Hematopoietic multipotent progenitor cell treated with erythropoietin and hydrocortisone succinate and interleukin-3 and kit ligand, for 15 days (in vitro differentiated cells): Measurements from ENCODE around the gene TBX6.
"Not testable (repeated sequence)": the region's sequence is repeated elsewhere in the genome, so short reads cannot be mapped to it uniquely, and the experiment has no call there.

Source experiments
- DNase-seq: peaks from one replicate; pipeline ENCODE4 v3.0.0-alpha.2; 2015; ENCODE audit warnings: low spot score

TBX6 gene

GRCh38 chr16:30091474-30092372 lies at the start of gene TBX6:
Gene TBX6 (minus strand): TSS chr16:30091924. CDS start chr16:30091193, 731 bp downstream.
- peak; percentile 92 for DNase-seq

- DNase-seq, result no peak
These were observed 48.1 kb upstream of the TBX6 start for GRCh38 chr16:30139583-30140481.

- no peak for DNase-seq
These were observed 46.2 kb upstream of the TBX6 start for GRCh38 chr16:30137897-30138296.

- DNase-seq, result no peak
These were observed 45.4 kb upstream of the TBX6 start for GRCh38 chr16:30136971-30137605.

GRCh38 chr16:30132591-30132990 lies 40.9 kb upstream of the TBX6 start:
- no peak for DNase-seq

GRCh38 chr16:30131869-30132475 lies 40.2 kb upstream of the TBX6 start:
- DNase-seq, result no peak

GRCh38 chr16:30127993-30128392 lies 36.3 kb upstream of the TBX6 start:
- no peak for DNase-seq

GRCh38 chr16:30125690-30126089 lies 34.0 kb upstream of the TBX6 start:
- DNase-seq, result not testable (repeated sequence)

GRCh38 chr16:30124985-30125379 lies 33.3 kb upstream of the TBX6 start:
- no peak for DNase-seq

- DNase-seq, result no peak
These were observed 31.0 kb upstream of the TBX6 start for GRCh38 chr16:30122604-30123160.

GRCh38 chr16:30121741-30122571 lies 30.2 kb upstream of the TBX6 start:
- no peak for DNase-seq

GRCh38 chr16:30120340-30121105 lies 28.8 kb upstream of the TBX6 start:
- no peak for DNase-seq

- no peak for DNase-seq
These were observed 27.7 kb upstream of the TBX6 start for GRCh38 chr16:30119428-30119827.

- no peak for DNase-seq
These were observed 26.0 kb upstream of the TBX6 start for GRCh38 chr16:30117768-30118167.

- DNase-seq, result no peak
These were observed 24.8 kb upstream of the TBX6 start for GRCh38 chr16:30116291-30117207.

GRCh38 chr16:30115238-30115637 lies 23.5 kb upstream of the TBX6 start:
- no peak for DNase-seq

GRCh38 chr16:30114833-30115232 lies 23.1 kb upstream of the TBX6 start:
- not testable (repeated sequence) for DNase-seq

- no peak for DNase-seq
These were observed 22.7 kb upstream of the TBX6 start for GRCh38 chr16:30114411-30114810.
